ENCODE results near the gene LAT.

- TF ChIP-seq CTCF (IDR thresholded peaks at IDR 0.05; ENCODE audit: poor library complexity, severe bottlenecking) (no peak), RAD21 (conservative IDR thresholded peaks at IDR 0.05) (no peak), EP300 (conservative IDR thresholded peaks at IDR 0.05; ENCODE audit: poor library complexity, severe bottlenecking) (no peak), SMC3 (conservative IDR thresholded peaks at IDR 0.05; ENCODE audit: poor library complexity) (no peak)
Observed at GRCh38 chr16:28984619-28985135, at the start of gene LAT.

Measured in neural cell (in vitro differentiated cells).